ENCODE results near the gene GRB10. TPM values are rescaled to one million over a fixed set of nuclear protein-coding genes. Genes with fewer than 3 reads are reported as not detected.

GRB10 gene
- total RNA-seq, 1 experiment from 2014 or later = 38.3 TPM

DNA sequence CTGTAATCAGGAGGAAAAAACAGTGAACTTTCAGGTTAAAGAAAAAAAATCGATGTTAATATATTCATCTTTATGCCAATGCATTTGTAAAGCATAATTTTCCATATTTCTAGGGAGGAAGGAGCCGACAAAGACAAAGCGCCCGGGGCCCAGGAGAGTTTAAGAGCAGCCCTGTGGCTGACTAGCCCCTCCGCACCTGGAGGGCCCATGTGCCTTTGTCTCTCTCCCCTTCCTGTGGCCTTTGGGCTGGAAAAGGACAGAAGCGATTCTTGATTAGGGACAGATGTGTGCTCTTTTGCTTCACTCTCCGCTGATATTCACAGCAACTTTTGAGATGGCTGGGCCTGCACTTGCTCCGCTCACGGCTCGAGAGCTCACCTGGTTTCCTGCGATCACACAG, 240.6 kb downstream of the GRB10 start:
- TF ChIP-seq SIN3A (IDR thresholded peaks at IDR 0.05; ENCODE audit: borderline replicate concordance, insufficient read depth, low read depth, low read length) (no peak), TCF7L2 (IDR thresholded peaks at IDR 0.05; ENCODE audit: low read depth, low read length) (no peak), POLR2AphosphoS5 (IDR thresholded peaks at IDR 0.05; ENCODE audit: low read depth, low read length) (no peak)
- TF ChIP-seq, protein P1, sequence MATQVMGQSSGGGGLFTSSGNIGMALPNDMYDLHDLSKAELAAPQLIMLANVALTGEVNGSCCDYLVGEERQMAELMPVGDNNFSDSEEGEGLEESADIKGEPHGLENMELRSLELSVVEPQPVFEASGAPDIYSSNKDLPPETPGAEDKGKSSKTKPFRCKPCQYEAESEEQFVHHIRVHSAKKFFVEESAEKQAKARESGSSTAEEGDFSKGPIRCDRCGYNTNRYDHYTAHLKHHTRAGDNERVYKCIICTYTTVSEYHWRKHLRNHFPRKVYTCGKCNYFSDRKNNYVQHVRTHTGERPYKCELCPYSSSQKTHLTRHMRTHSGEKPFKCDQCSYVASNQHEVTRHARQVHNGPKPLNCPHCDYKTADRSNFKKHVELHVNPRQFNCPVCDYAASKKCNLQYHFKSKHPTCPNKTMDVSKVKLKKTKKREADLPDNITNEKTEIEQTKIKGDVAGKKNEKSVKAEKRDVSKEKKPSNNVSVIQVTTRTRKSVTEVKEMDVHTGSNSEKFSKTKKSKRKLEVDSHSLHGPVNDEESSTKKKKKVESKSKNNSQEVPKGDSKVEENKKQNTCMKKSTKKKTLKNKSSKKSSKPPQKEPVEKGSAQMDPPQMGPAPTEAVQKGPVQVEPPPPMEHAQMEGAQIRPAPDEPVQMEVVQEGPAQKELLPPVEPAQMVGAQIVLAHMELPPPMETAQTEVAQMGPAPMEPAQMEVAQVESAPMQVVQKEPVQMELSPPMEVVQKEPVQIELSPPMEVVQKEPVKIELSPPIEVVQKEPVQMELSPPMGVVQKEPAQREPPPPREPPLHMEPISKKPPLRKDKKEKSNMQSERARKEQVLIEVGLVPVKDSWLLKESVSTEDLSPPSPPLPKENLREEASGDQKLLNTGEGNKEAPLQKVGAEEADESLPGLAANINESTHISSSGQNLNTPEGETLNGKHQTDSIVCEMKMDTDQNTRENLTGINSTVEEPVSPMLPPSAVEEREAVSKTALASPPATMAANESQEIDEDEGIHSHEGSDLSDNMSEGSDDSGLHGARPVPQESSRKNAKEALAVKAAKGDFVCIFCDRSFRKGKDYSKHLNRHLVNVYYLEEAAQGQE (IDR thresholded peaks at IDR 0.05; ENCODE audit: insufficient read depth in 1 of 2, low read depth in 2 of 2, low read length in 1 of 2) = no peak
- TF ChIP-seq, protein P2, sequence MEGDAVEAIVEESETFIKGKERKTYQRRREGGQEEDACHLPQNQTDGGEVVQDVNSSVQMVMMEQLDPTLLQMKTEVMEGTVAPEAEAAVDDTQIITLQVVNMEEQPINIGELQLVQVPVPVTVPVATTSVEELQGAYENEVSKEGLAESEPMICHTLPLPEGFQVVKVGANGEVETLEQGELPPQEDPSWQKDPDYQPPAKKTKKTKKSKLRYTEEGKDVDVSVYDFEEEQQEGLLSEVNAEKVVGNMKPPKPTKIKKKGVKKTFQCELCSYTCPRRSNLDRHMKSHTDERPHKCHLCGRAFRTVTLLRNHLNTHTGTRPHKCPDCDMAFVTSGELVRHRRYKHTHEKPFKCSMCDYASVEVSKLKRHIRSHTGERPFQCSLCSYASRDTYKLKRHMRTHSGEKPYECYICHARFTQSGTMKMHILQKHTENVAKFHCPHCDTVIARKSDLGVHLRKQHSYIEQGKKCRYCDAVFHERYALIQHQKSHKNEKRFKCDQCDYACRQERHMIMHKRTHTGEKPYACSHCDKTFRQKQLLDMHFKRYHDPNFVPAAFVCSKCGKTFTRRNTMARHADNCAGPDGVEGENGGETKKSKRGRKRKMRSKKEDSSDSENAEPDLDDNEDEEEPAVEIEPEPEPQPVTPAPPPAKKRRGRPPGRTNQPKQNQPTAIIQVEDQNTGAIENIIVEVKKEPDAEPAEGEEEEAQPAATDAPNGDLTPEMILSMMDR (IDR thresholded peaks at IDR 0.05) = no peak
- CTCF ChIA-PET = no interaction called here

DNA sequence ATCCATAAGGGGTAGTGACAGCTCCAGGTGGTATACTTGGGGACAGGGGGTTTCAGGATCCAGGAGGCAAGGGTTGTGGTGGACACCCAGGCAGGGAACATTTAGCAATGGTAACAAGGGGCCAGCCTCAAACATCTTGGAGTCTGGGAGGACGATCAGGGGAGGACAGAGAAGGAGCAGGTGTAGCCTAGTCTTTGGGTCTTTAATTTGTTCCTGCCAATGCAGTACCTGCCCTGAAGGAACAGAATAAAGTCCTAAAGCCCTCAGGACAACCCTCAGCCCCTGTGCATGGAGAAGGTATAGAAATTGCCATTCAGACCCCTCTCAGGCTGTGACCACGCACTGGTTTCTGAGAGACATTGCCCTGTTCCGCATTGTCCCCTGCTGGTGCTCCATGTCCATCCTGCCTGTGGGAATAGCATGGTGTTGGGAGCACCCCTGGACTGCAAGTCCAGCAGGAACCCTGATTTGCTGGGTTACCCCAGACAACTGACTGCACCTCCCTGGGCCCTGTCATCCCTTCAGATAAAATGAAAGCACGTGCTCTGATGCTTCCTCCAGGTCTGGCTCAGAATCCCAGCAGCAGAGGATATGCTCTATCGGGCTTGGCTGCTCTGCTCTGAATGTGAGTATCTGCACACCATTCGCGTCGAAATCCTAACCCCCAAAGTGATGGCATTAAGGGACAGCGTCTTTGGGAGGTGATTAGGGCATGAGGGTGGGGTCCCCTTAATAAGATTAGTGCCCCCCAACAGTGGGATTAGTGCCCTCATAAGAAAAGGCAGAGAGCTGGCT, 241.7 kb downstream of the GRB10 start:
- no peaks in the 10 kb centered on the region for H3K4me1 ChIP-seq (ENCODE audit: control insufficient read depth, insufficient read depth, low read length)
- CTCF ChIA-PET = no interaction called here

More for the DNA sequence above, 240.6 kb downstream of the GRB10 start:
- no peaks in the 10 kb centered on the region for H3K36me3 ChIP-seq (ENCODE audit: control insufficient read depth, insufficient read depth, low read length)
- H3K4me3 ChIP-seq (ENCODE audit: low read depth in 2 of 2, low read length in 2 of 2) = no peak overlapping the region
- POLR2A ChIA-PET = no interaction called here
- no peak for DNase-seq (ENCODE audit: low read depth, low spot score)
- ATAC-seq = no peak
- no peaks in the 10 kb centered on the region for H3K4me1 ChIP-seq (ENCODE audit: control insufficient read depth, insufficient read depth, low read length)
- BruUV-seq (replicated peaks) = no TSS peak
- H3K27ac ChIP-seq (ENCODE audit: low read length) = no peak overlapping the region
- intact Hi-C loops (cut with micrococcal nuclease; ENCODE audit: unreplicated experiment) = no loop called here
- in situ Hi-C loops (cut with HindIII; ENCODE audit: low pct_unique_long_range_greater_than_20kb, low sequenced_read_pairs) = no loop called here
- H3K27me3 ChIP-seq (ENCODE audit: control insufficient read depth, insufficient read depth, low read length) = no peaks in the 10 kb centered on the region
- no peaks in the 10 kb centered on the region for H3K9me3 ChIP-seq (ENCODE audit: control insufficient read depth, insufficient read depth, low read depth, low read length)

More for the DNA sequence above, 241.7 kb downstream of the GRB10 start:
- Histone ChIP-seq H3K27me3 (ENCODE audit: control insufficient read depth, insufficient read depth, low read length) (no peaks in the 10 kb centered on the region), H3K27ac (ENCODE audit: low read length) (no peak overlapping the region), H3K36me3 (ENCODE audit: control insufficient read depth, insufficient read depth, low read length) (no peaks in the 10 kb centered on the region), H3K9me3 (ENCODE audit: control insufficient read depth, insufficient read depth, low read depth, low read length) (no peaks in the 10 kb centered on the region), H3K4me3 (ENCODE audit: low read depth in 2 of 2, low read length in 2 of 2) (no peak overlapping the region)
- TF ChIP-seq, protein P2 (IDR thresholded peaks at IDR 0.05) = no peak
- TF ChIP-seq POLR2AphosphoS5 (IDR thresholded peaks at IDR 0.05; ENCODE audit: low read depth, low read length) (no peak), TCF7L2 (IDR thresholded peaks at IDR 0.05; ENCODE audit: low read depth, low read length) (no peak), SIN3A (IDR thresholded peaks at IDR 0.05; ENCODE audit: borderline replicate concordance, insufficient read depth, low read depth, low read length) (no peak)
- TF ChIP-seq, protein P1 (IDR thresholded peaks at IDR 0.05; ENCODE audit: insufficient read depth in 1 of 2, low read depth in 2 of 2, low read length in 1 of 2) = no peak
- ATAC-seq = no peak
- intact Hi-C loops (cut with micrococcal nuclease; ENCODE audit: unreplicated experiment) = no loop called here
- POLR2A ChIA-PET = no interaction called here
- BruUV-seq (replicated peaks) = no TSS peak
- in situ Hi-C loops (cut with HindIII; ENCODE audit: low pct_unique_long_range_greater_than_20kb, low sequenced_read_pairs) = no loop called here
- DNase-seq (ENCODE audit: low read depth, low spot score) = no peak
